ENCODE results near the gene RIOK1. TPM values are rescaled to one million over a fixed set of nuclear protein-coding genes. Genes with fewer than 3 reads are reported as not detected.

RIOK1 gene
- total and polyA plus RNA-seq, 2 of the 8 experiments (the other 6 are each of a cell fraction or from before 2014, with no cell fraction given), result 11.8 to 26.9 TPM

GRCh38 chr6:7392402-7392801 lies 2.8 kb downstream of the RIOK1 start (continued):
- TF ChIP-seq CHD7 (IDR thresholded peaks at IDR 0.05; ENCODE audit: insufficient replicate concordance, low read length), result no peak
- no peak for TF ChIP-seq POLR2A (IDR thresholded peaks at IDR 0.05; ENCODE audit: control extremely low read depth in 1 of 2, low read depth in 2 of 2, low read length in 2 of 2)
- TF ChIP-seq POU5F1 (IDR thresholded peaks at IDR 0.05; ENCODE audit: low read depth, low read length), result no peak
- TF ChIP-seq BACH1 (IDR thresholded peaks at IDR 0.05; ENCODE audit: low read length), result no peak

Data from H1 (cell line).